SKM-1 treated with dmso at 0.1 percent for 144 hours (cell line): ENCODE measurements around the gene SIRPB1.
"Not testable (repeated sequence)": the region's sequence is repeated elsewhere in the genome, so short reads cannot be mapped to it uniquely, and the experiment has no call there.

Source experiments
- DNase-seq: peaks from one replicate; lab custom pipeline; 2025; ENCODE audit not compliant: unreplicated experiment; lab: John Stamatoyannopoulos, UW

The SIRPB1 gene

DNA sequence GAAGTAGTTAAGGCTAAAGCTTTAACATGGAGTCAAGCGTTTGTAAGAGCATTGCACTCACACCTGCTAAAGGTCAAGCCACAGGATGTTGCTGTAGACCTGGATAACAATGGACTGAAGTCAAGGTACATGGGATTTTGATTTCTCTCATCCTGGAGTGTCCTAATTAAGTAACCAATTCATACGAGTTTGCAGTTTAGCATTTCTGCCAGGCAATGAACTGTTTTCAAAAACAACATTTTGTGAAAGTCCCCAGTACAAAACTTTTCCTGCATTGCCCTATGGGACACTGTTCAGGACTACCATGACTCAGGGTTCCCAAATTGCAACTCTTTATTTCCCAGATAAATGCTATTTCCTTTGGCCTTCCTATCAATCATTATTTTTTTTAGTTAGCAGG, 17.4 kb upstream of the SIRPB1 start:
- DNase-seq: no peak

DNA sequence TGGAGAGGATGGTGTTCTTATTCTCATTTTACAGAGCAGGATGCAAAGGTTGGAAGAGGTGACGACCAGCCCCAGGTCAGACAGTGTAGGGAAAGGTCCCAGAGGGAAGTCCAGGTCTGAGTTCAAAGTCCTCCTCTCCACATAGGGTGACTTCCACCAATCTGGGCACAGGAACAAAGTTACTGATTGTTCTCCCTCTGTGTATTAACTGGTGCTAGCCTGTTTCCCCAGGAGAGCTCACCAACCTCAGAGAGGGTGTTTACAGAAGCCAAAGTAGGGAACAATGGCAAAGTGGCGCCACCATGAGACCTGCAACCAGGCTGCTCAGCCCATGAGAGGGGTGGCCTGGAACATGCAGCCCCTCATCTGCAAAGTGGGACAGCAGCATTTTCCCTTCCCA, 16.8 kb upstream of the SIRPB1 start:
- no peak for DNase-seq

DNA sequence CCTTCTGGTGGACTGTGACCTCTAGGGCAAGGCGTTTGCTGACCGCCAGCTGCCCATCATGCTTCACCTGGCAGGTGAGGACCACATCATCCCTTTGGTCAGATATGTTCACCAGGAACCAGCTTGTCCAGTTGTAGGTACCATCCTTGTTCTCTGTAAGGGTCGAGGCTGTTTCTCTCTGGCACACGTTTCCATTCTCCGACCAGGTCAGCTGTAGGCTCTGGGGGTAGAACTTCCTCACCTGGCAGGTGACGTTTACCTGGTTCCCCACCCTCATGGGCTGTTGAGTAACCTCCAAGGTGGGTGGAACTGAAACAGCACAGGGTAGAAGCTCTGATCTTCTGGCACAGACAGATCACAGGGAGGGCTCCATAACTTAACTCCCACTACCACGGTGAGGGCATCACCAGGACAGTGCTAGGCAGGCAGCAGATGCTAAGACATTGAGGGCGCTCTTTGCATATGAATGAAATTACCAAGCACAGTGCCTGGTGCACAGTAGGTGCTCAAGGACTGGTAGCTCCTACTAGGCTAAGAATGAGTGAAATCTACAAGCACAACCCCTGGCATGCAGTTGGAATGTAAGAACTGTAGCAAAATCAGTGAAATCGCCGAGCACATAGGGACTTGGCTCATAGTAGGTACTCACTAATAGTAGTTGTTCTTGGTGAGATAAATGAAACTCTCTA, 15.6 kb upstream of the SIRPB1 start:
- no peak for DNase-seq

DNA sequence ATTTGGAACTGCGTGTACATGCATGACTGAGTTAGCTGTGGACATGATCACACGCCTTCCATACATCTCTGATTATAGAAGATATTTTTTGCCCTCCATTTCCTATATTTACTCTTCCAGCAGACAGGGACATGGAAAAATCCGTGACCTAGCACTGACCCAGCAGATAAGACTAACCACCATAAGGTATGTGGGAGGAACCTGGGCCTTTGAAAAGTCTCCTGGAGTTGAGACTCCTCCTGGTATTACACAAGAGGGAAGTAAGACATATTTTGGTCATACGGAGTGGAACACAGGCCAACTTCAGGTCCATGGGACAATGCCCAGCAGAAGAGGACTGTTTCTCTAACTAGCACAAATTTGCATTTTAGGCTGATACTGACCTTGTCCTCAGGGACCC, 13.7 kb upstream of the SIRPB1 start:
- no peak for DNase-seq

DNA sequence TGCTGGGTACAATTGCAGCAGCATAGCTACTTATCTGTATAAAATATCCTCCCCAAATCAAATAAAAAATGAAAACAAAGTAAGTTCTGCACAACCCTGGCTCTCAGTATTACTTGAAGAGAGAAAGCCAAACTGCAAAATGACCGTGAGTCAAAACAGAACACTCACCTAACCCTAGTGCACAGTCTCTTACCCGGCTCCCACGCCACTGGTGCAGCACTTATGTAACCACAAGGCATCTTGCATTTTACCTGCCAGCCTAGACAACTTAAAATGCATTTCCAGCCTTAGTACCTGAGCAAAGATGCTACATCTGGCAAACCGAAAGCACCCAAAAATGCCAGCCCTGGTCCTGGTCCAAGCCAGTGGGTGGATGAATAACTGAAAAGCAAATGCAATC, 12.4 kb upstream of the SIRPB1 start:
- DNase-seq: no peak

DNA sequence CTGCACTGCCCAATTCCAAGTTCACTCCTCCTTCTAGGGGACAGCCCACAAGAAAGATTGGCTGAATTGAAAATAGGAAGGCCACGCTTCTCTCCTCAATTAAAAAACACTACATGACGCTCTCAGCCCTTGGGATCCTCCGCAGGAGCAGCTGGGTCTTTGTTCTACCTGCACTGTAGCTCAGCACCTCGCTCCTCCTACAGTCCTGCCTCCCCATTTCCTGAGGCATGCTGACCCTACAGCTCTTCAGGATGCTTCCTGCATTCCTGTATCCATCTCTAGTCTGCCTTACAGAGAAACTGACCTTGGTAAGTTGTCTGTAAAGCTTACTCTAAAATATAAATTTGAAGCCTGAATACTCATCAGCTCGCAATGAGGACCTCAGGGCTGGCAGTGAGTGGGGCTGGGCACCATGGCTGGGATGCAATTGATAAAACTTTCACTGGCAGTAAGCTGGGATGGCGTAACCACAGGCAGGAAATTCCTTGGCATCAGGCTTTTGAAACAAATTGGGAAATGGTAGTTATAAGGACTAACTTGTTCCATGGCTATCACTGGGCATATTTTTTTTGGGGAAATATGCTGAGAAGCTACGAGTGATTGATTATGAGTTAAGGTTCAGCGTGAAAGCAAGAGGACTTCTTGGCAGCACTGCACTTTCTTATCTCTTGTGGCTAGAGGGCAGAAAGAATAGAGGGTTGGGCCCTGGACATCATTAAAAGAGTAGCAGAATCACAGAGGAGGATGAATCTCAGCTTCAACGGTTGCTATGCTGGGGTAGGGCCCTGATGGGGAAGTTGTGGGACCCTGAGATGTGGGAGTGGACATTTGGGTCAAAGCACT, 11.7 kb upstream of the SIRPB1 start:
- no peak for DNase-seq

DNA sequence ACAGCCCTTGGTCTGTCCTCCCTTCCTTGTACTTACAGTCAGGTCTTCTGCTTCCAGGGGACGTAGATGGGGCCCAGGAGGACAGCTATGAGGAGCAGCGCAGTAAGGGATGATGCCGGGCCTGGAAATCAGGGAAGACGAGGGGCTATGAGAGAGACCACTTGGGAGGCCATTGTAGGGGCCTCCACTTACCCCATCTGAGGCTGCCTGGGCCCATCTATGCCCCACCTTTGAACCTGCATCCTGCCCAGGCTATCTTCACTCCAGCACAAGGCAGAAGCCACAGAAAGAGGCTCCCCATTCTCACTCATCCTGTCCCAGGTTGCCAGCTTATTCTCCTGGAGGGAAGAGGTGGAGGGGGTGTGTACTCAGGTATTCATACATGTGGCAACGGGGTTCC, 10.4 kb upstream of the SIRPB1 start:
- DNase-seq: no peak

DNA sequence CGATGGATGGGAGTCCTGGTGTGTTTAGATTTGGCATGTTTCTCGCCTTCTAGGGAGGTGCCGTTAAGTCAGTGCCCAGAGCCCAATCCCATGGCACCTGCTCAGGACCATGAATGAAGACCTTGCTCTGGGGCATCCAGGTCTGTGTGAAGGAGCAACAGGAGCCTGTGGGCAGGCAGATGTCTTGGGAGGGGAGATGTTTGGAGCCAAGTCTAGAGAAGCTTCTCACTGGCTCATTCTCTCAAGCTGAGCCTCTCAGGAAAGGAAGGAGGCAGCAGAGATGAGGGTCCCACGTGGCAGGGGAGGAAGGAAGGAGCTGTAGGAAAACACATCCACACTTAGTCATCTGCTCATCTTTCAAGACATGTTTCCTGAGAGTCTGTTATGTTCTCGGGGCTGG, 9.5 kb upstream of the SIRPB1 start:
- no peak for DNase-seq

DNA sequence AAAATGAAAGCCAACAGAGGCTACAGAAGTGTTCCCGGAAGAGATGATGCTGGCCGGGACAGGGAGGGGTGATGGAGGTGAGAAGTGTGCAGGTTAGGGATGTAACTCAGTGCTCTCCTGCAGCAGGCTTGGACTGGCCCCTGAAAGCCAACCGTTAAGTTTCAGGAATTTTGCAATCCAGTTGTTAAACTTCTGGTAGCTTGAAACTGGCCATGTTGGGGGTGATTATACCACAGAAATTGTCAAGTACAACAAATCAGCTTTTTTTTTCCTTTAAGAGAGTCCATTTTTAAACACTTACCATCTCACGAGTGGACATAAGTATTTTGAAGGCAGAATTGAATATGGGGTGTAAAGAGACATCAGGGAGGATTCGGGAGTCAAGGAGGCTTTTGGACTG, 8.8 kb upstream of the SIRPB1 start:
- no peak for DNase-seq

DNA sequence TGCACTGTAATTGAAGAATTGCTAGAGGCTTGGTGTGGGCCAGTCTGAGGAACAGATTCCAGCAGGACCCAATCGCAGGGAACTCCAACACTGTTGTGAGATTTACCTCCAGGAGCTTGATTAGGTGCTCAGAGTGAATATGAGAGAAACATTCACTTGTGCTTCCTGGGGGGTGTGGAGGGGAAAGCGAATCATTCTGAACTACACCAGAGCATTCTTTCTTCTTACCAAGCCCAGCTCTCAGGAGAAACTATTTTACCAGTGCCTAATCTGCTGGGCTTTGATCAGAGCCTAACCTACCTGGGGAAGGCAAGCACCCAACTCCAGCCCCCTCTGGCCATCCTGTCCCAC, 7.4 kb upstream of the SIRPB1 start:
- no peak for DNase-seq

DNA sequence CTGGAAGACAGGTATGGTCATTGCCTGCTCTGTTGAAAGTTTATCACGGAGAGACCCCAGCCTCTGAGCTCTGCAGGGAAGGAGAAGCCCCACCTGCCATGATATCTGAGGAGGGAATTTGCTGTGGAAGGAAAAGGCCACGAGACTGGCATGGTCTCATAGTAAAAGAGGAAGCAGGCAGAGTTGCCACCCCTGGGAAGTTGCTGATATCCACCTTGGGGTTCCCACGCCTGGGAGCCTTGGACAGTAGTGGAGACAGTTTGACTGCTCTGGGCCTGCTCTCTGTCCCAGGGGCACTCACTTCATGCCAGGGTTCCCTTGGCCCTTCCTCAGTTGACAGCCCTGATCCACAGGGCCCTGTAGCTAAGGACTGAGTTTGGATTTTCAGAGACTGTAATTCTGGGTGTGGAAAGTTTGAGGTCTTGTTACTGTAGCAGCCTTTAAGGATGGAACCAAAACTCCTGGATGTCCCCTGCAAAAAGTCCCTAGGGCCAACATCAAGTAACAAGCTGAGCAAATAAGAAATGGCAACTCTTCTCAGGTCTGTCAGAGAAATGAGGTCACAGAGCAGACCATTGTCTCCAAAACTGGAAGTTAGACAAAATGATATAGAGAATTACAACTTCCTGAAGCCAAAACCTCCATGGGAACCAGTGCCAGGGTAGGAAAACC, 6.9 kb upstream of the SIRPB1 start:
- no peak for DNase-seq

DNA sequence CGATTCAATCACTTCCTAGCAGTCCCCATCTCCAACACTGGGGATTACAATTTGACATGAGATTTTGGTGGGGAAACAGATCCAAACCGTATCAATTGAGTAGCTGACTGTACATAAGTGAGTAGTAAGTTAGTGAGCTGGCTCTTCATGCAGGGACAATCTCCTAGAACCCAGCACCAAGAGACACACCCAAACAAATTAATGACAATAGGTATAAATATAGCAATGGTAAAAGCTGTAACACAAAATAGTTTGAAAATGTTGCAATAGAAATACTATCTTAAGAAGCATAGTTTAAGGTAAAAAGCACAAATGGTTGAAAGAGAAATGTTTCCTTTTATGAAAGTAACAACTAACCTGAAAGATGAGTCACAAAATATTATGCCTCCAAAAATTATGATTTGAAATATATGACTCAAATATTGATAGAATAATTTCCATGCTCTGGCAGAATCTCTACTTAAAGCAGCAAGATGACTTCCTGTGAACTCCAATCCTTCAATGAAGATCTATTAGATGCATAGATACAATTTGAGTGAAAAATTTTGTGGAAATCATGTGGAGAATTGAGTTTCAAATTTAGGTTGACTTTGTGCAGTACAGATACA, 5.4 kb upstream of the SIRPB1 start:
- DNase-seq: no peak

DNA sequence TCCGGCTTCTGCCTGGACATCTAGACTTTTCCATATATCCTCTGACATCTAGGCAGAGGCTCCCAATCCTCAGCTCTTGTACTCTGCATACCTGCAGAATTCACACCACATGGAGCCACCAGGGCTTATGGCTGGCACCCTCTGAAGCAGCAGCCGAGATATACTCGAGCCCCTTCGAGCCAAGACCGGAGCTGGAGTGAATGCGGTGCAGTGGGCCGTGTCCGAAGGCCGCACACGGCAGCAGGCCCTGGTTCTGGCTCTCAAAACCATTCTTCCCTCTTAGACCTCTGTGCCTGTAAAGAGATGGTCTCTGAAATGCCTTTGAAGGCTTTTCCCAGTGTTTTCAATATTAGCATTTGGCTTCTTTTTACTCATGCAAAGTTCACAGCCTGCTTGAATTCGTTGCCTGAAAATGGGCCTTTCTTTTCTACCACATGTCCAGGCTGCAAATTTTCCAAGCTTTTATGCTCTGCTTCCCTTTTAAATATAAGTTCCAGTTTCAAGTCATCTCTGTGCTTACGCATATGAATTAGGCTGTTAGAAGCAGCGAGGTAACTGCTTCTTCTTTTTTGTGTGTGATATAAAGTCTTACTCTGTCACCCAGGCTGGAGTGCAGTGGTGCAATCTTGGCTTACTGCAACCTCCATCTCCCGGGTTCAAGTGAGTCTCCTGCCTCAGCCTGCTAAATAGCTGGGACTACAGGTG, 3.8 kb upstream of the SIRPB1 start:
- DNase-seq: peak; percentile 52

DNA sequence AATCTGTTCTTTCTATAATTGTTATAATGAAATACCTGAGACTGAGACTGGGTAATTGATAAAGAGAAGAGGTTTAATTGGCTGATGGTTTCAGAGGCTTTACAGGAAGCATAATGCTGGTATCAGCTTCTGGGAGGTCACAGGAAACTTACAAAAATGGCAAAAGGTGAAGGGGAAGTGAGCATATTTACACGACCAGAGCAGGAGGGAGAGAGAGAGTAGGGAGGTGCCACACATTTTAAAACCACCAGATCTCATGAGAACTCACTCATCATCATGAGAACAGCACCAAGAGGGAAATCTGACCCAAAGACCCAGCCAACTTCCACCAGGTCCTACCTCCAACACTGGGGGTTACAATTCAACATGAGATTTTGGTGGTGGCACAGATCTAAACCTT, 2.6 kb upstream of the SIRPB1 start:
- peak; percentile 28 for DNase-seq

DNA sequence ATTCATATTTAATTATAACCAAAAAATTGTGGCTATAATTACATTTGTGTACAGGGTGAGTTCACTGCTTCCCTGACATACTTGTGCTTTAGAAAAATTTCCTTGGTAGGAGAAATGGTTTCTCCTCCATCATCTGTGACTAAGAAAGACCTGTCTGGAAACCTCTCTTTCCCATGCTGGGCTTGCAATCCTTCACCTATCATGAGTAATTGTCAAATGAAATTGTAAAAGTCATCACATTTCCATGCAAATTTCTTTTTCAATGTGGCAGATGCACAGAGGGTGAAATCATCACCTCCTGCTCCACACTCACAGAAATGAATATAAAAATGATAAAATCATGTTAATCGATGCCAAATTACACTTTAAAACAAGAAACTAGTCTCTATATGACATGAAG, 1.5 kb upstream of the SIRPB1 start:
- no peak for DNase-seq

DNA sequence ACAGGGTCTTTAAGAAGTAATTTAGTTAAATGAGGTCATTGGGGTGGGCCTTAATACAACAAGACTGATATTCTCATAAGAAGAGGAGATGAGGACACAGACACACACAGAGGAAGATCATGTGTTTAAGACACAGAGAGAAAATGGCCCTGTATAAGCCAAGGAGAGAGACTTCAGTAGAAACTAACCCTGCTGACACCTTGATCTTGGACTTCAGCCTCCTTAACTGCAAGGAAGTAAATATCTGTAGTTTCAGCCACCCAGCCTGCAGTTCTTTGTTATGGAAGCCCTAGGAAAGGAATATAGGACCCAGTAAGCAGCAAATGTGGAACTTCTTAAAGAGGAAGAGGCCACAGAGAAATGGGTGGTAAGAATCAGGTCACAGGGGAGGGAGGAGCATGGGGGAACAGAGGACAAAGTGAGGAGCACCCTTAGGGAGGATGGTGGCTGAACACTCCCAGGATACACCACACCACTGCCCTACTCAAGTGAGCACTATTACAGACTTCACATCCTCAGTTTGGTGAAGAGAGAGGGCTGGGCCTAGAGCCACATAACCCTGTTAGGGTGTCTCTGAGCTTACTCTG, 762 bp downstream of the SIRPB1 start:
- peak; percentile 31 for DNase-seq

DNA sequence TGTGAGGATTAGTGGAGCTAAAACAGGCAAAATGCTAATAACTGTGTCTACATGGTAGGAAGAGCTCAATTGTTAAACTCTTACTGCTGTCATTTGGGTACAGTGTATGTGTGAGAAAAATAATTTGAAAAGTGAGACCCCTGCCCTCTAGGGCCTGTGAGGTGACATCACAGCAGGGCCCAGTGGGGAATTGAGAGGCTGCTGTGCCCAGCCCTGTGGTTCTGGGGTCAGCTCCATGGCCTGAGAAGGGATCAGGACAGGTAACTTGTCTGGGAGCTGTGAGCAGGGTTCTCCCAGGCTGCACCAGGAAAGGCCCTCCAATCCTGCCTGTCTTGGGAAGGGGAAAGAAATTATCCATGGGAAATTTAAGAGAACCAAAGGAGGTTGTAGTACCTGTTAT, 1.3 kb downstream of the SIRPB1 start:
- no peak for DNase-seq

DNA sequence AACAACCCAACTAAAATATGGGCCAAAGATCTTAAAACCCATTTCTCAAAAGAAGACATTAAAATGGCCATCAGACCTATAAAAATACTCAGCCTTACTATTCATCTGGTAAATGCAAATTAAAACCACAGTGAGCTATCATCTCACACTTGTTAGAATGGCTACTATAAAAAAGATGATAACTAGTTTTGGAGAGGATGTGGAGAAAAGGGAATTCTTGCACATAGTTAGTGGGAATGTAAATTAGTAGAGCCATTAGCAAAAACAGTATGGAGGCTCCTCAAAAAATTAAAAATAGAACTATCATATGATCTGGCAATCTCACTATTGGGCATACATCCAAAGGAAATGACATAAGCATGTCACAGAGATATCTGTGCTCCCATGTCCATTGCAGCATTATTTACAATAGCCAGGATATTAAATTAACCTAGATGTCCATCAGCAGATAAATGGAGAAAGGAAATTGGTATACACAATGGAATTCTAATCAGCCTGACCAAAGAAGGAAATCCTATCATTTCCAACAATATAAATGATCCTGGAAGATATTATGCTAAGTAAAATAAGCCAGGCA, 2.9 kb downstream of the SIRPB1 start:
- DNase-seq: no peak

DNA sequence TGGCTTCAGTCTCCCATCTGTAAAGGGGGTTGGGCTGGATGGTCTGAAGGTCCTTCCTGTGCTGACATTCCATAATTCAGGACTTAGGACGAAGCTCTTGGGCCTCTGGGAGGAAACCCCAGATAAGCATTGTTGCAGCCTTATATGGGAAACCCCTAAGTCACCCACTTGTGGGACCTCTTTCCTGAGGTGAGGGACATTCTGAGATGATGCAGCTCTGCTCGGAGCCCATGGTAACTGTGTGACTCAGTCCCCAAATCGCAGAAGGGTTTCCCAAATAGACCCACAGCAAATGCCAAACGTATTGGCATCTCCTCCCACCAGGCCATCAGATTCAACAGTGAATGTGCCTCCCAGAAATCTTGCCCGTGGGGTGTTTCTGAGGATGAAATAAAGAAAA, 9.4 kb downstream of the SIRPB1 start:
- DNase-seq: not testable (repeated sequence)

DNA sequence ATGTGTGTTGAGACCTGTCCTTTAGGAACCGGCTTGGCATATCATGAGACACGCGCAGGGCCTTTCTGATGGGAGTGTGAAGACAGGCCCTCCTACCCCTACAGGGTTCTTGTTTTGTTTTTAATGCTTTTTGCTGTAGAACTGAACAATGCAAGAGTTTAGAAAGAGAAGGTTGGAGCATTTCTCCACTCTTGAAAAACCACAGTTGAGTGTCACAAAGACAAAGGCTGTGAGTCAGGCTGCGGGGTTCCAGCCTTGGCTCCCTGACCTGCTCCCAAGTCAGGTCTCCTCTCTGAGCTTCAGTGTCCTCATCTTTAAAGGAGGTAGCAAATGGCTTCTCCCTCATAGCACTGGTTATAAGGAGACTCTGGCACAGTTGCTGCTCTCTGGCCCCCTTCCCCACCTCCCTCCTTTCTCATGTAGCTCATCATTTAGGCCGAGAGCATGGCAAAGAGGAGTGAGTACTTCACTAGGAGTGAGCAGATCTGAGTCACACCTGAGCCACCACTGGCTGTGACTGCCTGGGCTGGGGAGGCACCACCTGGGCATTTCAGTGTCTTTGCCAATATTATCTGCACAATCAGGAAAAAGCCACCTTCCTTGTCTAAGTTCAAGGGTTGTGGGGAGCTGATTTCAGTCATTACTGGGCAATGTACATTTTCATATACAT, 11.0 kb downstream of the SIRPB1 start:
- not testable (repeated sequence) for DNase-seq
